Hepatocyte (in vitro differentiated cells): ENCODE results near the gene COA4. TPM values are rescaled to one million over a fixed set of nuclear protein-coding genes. Genes with fewer than 3 reads are reported as not detected.

Experiments used
- DNase-seq: peaks from one replicate; pipeline ENCODE4 v3.0.0-alpha.2; 2016; ENCODE audit warnings: low spot score
- H2AFZ ChIP-seq: fragments of 200-600 bp; sonication (generic); 2 replicates; pipeline ENCODE4 v1.6.0; 2016; ENCODE audit warnings: antibody characterized with exemption, mild to moderate bottlenecking
- H3K27ac ChIP-seq: fragments of 200-600 bp; sonication (generic); 2 replicates; pipeline ENCODE4 v1.5.1; 2016; ENCODE audit warnings: mild to moderate bottlenecking
- H3K27me3 ChIP-seq: fragments of 200-600 bp; sonication (generic); 2 replicates; pipeline ENCODE4 v1.6.1; 2016
- H3K36me3 ChIP-seq: fragments of 200-600 bp; sonication (generic); replicated peaks from 2 replicates; pipeline ENCODE4 v1.5.1; 2016; ENCODE audit warnings: low read depth; ENCODE audit not compliant: insufficient read depth
- H3K4me1 ChIP-seq: fragments of 200-600 bp; sonication (generic); 2 replicates; pipeline ENCODE4 v1.5.1; 2016; ENCODE audit warnings: mild to moderate bottlenecking, moderate library complexity; ENCODE audit not compliant: insufficient read depth
- H3K4me2 ChIP-seq: fragments of 200-600 bp; sonication (generic); 2 replicates; pipeline ENCODE4 v1.6.0; 2016
- H3K4me3 ChIP-seq: fragments of 200-600 bp; sonication (generic); 2 replicates; pipeline ENCODE4 v1.5.1; 2016; ENCODE audit warnings: mild to moderate bottlenecking
- H3K79me2 ChIP-seq: fragments of 200-600 bp; sonication (generic); 2 replicates; pipeline ENCODE4 v1.6.0; 2017; ENCODE audit warnings: mild to moderate bottlenecking
- H3K9me2 ChIP-seq: fragments of 200-600 bp; sonication (generic); replicated peaks from 2 replicates; pipeline ENCODE4 v1.6.0; 2017; ENCODE audit warnings: mild to moderate bottlenecking; ENCODE audit not compliant: insufficient read depth
- H3K9me3 ChIP-seq: fragments of 200-600 bp; sonication (generic); 2 replicates; pipeline ENCODE4 v1.5.1; 2016; ENCODE audit warnings: low read depth, mild to moderate bottlenecking
- H4K20me1 ChIP-seq: fragments of 200-600 bp; sonication (generic); 2 replicates; pipeline ENCODE4 v1.6.0; 2016; ENCODE audit warnings: mild to moderate bottlenecking; ENCODE audit not compliant: insufficient read depth, poor library complexity, severe bottlenecking
- EZH2 ChIP-seq: fragments of 200-600 bp; sonication (generic); IDR thresholded peaks from 2 replicates; pipeline ENCODE4 v1.6.1; 2016; ENCODE audit warnings: antibody characterized with exemption, mild to moderate bottlenecking, borderline replicate concordance
- EZH2phosphoT487 ChIP-seq: fragments of 200-600 bp; sonication (generic); IDR thresholded peaks from one replicate; pipeline ENCODE4 v1.6.1; 2018; ENCODE audit warnings: antibody characterized with exemption, mild to moderate bottlenecking, low read depth, moderate library complexity; ENCODE audit not compliant: unreplicated experiment, severe bottlenecking
- WGBS: methylation state at CpG from one replicate; pipeline ENCODE4 v1.1.6; 2016; ENCODE audit warnings: low lambda C conversion rate; ENCODE audit errors: missing lambda C conversion rate; 5-methylcytosine and 5-hydroxymethylcytosine counted together
- polyA plus RNA-seq: library from polyadenylated mRNA; unstranded; fragments of >200 nt; fragmentation: Nextera tagmentation; extraction: Ambion mirVana; gene quantifications from 2 replicates; pipeline ENCODE4 v1.2.1, GENCODE V29; 2016
- total RNA-seq: library from RNA; depleted of rRNA; stranded (reverse); fragments of >200 nt; gene quantifications from 2 replicates; pipeline ENCODE4 v1.2.3, GENCODE V29; 2014
- TF ChIP-seq, protein P1 (sequence below): fragments of 200-600 bp; sonication (generic); IDR thresholded peaks from 2 replicates; pipeline ENCODE4 v1.5.1; 2016; ENCODE audit warnings: antibody characterized with exemption, mild to moderate bottlenecking; ENCODE audit not compliant: poor library complexity

COA4 gene
- total and polyA plus RNA-seq, 2 experiments from 2014 or later = 99.4 to 125 TPM

DNA sequence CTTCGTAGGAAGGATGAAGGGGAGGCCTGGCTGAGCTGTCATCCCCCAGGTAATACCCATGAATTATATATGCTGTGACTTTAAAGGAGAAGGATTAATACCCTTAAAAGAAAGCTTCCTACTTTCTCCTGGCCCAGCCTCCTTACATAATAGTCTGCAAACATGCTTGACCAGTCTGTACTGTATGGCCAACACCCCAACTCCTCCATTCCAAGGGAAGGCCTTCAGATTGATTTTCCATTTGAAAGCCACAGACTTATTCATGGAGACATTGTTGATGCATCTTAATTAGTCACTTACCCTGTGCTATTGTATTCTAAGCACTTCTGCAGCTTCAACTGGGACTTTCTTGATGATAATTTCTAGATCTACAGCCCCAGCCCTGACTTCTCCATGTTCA, 2.1 kb upstream of the COA4 start:
- TF ChIP-seq EZH2 (no peak), EZH2phosphoT487 (no peak)
- TF ChIP-seq, protein P1, sequence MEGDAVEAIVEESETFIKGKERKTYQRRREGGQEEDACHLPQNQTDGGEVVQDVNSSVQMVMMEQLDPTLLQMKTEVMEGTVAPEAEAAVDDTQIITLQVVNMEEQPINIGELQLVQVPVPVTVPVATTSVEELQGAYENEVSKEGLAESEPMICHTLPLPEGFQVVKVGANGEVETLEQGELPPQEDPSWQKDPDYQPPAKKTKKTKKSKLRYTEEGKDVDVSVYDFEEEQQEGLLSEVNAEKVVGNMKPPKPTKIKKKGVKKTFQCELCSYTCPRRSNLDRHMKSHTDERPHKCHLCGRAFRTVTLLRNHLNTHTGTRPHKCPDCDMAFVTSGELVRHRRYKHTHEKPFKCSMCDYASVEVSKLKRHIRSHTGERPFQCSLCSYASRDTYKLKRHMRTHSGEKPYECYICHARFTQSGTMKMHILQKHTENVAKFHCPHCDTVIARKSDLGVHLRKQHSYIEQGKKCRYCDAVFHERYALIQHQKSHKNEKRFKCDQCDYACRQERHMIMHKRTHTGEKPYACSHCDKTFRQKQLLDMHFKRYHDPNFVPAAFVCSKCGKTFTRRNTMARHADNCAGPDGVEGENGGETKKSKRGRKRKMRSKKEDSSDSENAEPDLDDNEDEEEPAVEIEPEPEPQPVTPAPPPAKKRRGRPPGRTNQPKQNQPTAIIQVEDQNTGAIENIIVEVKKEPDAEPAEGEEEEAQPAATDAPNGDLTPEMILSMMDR = no peak
- H3K4me3 ChIP-seq = no peak overlapping the region
- H3K27me3 ChIP-seq = no peaks in the 10 kb centered on the region
- H2AFZ ChIP-seq = no peak overlapping the region
- no peaks in the 10 kb centered on the region for H3K9me2 ChIP-seq
- no peaks in the 10 kb centered on the region for H3K9me3 ChIP-seq
- WGBS = 68% methylated on average over 1 of the region's 1 CpG
- H3K36me3 ChIP-seq = no peaks in the 10 kb centered on the region
- H3K4me2 ChIP-seq = no peak overlapping the region
- H3K4me1 ChIP-seq = peaks cover 15% of the 10 kb centered on the region
- peaks cover 38% of the 10 kb centered on the region for H3K79me2 ChIP-seq
- no peaks in the 10 kb centered on the region for H4K20me1 ChIP-seq
- no peak for DNase-seq
- no peak overlapping the region for H3K27ac ChIP-seq

DNA sequence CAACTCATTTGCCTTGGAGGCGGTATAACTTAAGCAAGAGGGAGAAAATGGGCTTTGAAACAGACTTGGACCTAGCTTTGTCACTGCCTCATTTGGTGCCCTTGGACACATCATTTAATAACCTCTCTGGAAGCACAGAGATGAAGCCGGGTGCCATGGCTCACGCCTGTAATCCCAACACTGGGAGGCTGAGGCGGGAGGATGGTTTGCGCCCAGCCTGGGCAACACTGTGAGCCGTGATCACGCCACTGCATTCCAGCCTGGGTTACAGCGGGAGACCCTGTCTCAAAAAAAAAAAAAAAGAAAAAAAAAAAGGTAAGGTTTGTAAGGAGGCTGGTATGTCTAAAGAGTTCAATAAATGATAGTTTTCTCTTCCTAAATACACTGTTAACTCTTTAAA, 806 bp downstream of the COA4 start:
- no peak for TF ChIP-seq EZH2phosphoT487
- TF ChIP-seq, protein P1 = no peak
- TF ChIP-seq EZH2 = no peak
- H3K9me3 ChIP-seq = no peaks in the 10 kb centered on the region
- peak; percentile 14 for DNase-seq
- no peaks in the 10 kb centered on the region for H3K27me3 ChIP-seq
- 35% methylated on average over 7 of the region's 8 CpGs for WGBS
- H3K27ac ChIP-seq = peak overlapping the region; percentile 96
- H3K4me2 ChIP-seq = peak overlapping the region; percentile 75
- peaks cover 15% of the 10 kb centered on the region for H3K4me1 ChIP-seq
- H3K9me2 ChIP-seq = no peaks in the 10 kb centered on the region
- H3K4me3 ChIP-seq = peak overlapping the region; percentile 37
- H2AFZ ChIP-seq = peak overlapping the region; percentile 34
- H3K79me2 ChIP-seq = peaks cover 40% of the 10 kb centered on the region
- no peaks in the 10 kb centered on the region for H4K20me1 ChIP-seq
- H3K36me3 ChIP-seq = no peaks in the 10 kb centered on the region

DNA sequence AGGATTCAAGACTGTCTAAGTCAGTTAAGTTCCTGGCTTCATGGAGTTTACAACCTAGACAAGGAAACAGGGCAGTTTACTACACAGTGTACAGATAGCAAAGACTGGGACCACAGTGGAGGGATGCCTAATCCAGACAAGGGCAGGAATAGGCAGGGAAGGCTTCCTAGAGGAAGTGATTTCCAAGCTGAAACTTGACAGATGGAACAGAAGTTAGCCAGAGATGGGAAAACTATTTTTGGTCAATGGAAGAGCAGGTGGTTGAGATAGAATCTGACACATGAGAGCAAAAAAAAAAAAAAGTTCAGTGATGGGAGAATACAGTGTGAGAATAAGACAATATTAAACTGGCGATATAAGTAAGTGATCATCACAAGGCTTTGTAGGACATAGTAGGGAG, 1.3 kb downstream of the COA4 start:
- Histone ChIP-seq H3K4me2 (peak overlapping the region; percentile 75), H3K27me3 (no peaks in the 10 kb centered on the region), H3K79me2 (peaks cover 40% of the 10 kb centered on the region), H3K36me3 (no peaks in the 10 kb centered on the region), H2AFZ (no peak overlapping the region), H3K4me3 (peak overlapping the region; percentile 37), H3K9me3 (no peaks in the 10 kb centered on the region), H3K9me2 (no peaks in the 10 kb centered on the region), H4K20me1 (no peaks in the 10 kb centered on the region), H3K4me1 (peaks cover 15% of the 10 kb centered on the region), H3K27ac (peak overlapping the region; percentile 96)
- TF ChIP-seq, protein P1 = no peak
- no peak for TF ChIP-seq EZH2
- WGBS = 100% methylated on average over 1 of the region's 1 CpG
- DNase-seq = no peak
